ENCODE measurements around the gene SLC28A1.
"Not testable (repeated sequence)": the region's sequence is repeated elsewhere in the genome, so short reads cannot be mapped to it uniquely, and the experiment has no call there.

The SLC28A1 gene

DNA sequence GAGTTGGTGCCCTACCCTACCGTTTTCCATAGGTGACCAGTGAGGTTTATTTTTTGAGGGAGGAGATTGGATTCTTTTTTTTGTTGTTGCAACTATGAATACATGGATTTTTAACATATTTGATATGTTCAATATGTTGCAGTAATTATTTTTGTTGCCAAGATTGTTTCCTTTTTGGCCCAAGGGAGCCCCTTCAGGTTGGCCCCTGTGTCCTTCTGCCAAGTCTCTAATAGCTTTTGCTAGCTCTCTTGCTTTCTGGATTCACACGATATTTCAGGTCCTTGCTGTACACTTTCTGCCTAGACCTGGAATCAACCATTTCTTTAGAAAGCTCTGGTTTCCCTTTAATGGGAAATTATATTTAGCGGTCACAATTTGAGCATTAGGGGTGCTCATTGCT lies 22.7 kb upstream of the SLC28A1 start:
- no peak for DNase-seq (ENCODE audit: low read depth in 3 of 3)

DNA sequence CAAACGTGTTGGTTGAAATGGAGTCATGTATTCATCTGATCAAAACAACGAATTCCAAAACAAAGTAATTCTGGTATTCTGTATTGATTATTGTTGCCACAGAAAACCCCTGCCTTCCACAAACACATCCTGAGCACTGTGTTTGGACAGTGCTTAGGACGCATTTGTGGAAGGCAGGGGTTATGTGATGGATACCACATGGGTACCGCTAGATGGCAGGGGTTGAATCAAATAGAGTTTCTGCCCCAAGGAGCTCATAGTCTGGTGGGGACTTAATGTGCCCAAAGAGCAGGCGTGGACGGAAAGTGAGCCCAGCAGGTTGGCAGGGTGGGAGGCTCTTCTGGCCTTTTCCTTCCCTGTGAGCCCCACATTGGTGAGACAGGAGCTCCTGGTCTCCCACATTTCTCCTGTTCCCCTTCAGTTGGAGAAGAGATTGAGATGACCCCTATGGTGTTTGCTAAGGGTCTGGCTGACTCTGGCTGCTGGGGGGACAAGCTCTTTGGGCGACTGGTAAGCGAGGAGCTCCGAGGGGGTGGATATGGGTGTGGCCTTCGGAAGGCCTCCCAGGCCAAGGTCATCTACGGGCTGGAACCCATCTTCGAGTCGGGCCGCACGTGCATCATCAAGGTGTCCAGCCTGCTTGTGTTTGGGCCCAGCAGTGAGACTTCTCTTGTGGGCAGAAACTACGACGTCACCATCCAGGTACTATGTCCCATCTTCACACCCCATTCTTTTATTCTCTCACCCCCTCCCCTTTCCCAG lies 22.1 kb upstream of the SLC28A1 start:
- no peak for DNase-seq (ENCODE audit: low read depth in 3 of 3)

DNA sequence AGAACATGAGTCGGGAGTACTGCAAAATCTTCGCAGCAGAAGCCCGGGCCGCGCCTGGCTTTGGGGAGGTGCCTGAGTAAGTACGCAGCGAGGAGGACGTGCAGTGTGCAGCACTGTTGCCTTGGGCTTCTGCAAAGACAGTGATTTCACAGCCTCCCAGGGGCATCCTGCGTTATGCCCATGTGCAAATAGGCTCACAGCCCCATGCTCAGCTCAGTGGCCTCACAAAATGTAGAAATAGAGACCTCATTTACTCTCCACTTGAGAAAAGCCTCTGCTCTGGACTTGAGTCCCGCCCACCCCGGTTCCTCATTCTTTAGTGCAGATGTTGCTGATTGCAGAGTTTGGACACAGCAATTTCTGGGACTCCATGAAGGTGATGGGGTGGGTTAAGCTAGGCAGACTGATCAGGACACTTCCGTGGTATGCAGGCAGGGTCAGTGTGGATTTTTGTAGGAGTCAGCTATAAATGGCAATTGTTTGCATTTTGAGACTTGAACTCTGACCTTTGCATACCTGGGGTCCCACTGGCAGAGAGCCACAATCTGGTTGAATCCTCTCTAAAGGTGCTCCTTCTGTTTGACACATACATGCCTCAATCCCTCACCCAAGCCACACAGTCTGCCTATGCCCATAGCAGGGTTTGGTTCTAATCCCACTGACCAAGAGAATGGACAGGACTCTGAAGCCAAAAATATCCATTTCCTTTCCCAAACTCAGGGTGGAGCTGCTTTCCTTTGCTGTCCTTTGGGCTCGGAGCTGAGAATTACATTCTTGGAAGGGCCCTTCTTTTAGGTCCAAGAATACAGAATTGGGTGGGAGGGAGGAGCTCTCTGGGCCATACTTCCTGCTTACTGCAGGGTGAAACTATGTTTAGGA lies 20.7 kb upstream of the SLC28A1 start:
- no peak for DNase-seq (ENCODE audit: low read depth in 3 of 3)

DNA sequence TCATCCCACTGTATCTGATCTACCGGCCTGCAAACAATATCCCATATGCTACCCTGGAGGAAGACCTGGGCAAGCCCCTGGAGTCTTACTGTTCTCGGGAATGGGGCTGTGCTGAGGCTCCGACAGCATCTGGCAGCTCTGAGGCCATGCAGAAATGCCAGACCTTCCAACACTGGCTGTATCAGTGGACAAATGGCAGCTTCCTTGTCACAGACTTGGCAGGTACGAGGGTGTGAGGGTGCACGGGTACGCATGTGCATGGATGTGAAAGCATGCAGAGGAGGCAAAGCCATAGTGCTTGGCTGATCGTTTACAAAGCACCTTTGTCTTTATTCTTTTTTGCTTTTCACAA lies 20.0 kb upstream of the SLC28A1 start:
- DNase-seq (ENCODE audit: low read depth in 3 of 3), result no peak

DNA sequence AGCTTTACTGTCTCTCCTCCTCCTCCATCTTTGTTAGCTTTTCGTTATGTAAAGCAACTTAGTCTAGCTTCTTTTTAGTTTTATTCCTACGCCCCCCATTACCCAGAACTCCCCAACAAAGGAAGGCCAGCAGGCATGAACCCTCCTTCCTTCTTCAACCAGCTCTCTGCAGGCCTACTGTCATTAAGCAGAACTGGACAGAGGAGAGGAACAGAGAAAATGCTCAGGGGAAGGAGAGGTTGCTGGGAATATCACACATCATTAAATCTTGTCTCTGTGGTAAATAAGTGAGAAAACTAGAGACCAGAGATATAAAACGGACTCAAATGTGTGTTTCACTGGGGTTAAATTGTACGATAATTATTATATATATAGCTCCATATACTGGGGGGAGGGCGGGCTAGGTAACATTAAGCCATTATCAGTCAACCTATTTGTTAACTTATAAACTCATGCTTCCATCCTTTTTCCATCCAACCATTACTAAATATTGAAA lies 19.3 kb upstream of the SLC28A1 start:
- no peak for DNase-seq (ENCODE audit: low read depth in 3 of 3)

DNA sequence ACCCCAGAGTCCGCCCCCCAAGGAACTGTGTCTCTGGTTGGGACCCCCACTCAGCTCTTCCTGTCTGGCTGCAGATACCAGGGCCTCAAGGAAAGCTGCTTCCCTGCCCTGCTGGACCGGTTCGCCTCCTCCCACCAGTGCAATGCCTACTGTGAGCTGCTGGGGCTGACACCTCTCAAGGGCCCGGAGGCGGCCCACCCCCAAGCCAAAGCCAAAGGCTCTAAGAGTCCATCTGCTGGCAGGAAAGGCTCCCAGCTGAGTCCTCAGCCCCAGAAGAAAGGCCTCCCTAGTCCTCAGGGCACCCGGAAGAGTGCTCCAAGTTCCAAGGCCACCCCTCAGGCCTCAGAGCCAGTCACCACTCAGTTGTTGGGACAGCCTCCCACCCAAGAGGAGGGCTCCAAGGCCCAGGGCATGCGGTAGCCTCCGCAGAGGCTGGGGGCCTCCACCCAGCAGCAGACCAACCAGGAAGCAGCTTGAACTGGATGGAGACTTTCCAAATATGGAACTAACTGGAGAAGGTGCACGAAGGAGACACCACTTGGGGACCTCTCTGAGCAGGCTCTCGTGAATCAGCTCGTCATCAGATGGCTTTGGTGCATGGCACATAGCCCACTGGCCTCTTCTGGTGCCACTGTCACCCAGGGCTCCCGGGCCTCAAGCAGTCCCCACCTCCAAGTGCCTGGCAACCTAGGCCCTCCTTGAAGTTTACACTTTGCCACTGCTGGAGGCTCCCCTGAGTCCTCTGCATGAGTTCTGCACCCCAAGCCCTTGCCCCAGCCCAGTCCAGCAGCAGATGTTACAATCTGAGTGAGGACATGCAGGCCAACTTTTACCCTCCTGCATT lies 16.2 kb upstream of the SLC28A1 start:
- no peak for DNase-seq (ENCODE audit: low read depth in 3 of 3)

DNA sequence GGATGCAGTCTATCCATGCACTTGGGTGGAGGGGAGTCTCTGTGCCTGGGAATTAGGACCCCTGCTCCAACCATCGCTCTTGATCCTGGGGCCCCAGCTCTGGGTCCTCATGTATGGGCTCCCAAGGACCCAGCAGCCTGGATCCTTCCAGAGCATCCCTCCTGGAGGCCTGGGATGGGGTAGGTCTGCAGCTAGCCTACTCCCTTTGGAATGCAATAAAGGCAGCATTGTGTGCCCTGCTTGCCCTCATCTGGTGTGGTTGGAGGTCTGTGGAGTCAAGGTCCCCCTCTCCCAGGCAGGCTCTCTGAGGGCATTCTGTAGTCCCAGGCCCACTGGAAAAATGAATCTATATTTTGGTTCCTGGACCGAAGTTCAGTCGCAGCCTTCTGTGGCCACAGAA lies 15.0 kb upstream of the SLC28A1 start:
- no peak for DNase-seq (ENCODE audit: low read depth in 3 of 3)

DNA sequence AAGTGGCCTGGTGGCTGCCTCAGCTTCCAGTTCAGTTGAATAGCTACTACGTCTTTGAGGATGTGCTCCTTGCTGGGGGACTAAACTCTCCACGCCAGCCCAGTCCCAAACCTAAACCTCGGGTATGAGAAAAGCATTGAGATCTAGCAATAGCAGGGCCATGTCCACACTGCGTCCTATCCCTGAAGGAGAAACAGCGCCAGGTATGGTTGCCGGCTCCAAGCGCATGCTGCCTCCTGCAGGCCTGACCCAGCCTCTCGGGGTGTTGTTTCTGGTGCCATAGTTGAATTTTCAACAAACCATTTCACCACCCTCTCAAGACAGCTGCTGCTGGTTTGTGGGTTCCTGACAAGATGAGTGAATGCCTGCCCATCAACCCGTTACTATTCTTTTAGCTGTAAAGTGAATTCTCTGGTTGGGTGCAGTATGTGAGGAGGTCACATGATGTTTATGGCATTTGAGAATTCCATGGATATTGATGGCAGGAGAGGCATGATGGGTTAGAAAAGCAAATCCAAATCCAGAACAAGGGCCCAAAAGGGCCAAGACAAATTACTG lies 13.0 kb upstream of the SLC28A1 start:
- no peak for DNase-seq (ENCODE audit: low read depth in 3 of 3)

DNA sequence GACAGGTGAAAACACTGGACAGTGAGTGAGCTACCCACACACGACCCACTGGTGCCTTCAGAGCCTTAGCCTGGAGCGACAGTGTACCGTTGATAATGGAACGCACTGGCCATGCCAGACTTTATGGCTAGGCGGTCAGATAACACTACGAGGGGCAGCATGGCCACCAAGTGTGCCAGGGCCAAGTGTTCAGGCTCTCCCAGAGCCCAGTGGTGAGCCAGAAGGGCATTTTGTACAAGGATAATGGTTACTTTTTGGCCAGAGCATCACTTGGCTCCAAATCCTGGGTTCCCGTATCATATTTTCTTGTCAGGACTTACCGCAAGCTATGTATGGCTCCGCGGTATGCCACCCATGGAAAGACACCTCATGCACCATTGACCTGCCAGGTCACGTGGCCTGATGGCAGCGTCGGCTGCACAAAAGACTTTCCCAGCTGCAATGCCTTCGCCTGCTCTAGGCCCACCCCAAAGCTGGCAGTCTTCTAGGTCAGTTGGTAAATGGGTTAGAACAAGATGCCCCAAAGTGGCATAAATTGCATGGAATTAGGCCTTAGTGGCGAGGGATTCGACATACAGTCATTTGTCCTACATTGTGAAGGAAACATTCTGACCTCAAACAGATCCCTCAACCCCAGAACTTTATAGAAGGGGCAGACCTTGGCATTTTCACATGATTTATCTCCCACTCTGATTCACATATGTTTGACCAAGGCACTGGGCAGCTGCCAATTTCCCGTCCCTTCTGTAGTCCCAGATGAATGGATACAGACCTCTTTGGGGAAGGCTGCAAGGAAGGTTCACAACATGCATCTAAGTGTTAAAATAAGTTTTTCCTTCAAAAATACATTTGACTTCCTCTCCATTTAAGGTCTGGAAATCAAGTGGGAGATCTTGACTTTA lies 12.2 kb upstream of the SLC28A1 start:
- no peak for DNase-seq (ENCODE audit: low read depth in 3 of 3)

DNA sequence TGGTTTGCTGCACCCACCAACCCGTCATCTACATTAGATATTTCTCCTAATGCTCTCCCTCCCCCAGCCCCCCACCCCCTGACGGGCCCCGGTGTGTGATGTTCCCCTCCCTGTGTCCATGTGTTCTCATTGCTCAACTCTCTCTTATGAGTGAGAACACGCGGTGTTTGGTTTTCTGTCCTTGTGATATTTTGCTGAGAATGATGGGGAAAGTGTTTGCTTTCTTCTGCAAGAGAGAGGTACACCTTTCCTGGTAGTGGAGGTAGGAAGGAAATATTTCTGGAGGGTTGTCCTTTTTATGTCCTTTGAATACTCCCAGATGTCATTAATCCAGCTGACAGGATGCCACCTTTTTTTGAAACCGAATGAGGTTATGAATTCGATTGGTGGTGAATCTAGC lies 10.5 kb upstream of the SLC28A1 start:
- DNase-seq (ENCODE audit: low read depth in 3 of 3), result no peak

DNA sequence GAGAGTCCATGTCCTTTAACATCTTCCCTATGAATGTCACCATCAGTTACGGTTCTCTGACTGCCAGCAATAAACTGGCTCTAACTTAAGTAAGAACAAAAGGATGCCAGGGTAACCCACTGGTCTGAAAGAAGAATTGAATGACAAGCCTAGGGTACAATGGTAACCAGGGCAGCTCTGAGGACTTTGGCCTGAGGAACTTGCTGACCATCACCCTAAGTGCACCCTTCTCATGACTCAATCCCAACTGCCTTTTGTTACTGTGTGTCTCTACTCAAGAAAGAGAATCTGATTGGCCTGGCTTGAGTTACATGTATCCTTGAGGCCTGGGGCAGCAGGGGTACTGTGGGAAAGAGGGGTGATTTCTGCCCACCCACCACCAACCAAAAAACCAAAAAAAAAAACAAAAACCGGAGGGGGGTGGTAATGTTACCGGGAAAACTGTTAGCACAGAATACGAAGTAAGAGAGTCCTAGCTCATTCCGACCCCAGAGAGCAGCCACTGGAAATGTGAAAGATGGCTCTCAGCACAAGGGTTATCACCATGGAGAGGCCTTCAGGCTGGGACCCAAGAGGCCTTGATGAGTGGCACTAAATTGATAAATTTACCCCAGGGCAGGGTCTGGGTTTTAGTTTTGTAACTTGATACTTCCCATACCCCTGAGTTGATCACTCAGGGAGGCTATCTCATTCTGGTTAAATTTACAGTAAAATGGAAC lies 9.3 kb upstream of the SLC28A1 start:
- DNase-seq (ENCODE audit: low read depth in 3 of 3), result no peak

DNA sequence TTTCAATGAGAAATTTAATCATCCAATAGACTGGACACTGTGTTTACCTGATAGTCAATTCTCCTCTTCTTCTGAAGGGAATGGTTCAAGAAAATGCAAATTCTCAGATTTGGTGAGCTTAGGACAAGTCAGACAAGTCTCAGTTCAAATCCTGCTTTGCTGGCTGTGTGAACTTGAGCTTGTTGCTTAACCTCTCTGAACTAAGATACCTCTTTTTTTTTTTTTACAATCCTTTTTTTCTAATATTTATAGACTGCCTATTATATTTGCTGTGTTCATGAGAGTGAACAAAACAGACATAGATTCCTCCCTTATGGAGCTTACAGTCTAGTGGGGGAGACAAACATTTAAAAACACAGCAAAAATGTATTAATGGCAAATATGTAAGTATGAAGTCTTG lies 8.2 kb upstream of the SLC28A1 start:
- DNase-seq (ENCODE audit: low read depth in 3 of 3), result no peak

DNA sequence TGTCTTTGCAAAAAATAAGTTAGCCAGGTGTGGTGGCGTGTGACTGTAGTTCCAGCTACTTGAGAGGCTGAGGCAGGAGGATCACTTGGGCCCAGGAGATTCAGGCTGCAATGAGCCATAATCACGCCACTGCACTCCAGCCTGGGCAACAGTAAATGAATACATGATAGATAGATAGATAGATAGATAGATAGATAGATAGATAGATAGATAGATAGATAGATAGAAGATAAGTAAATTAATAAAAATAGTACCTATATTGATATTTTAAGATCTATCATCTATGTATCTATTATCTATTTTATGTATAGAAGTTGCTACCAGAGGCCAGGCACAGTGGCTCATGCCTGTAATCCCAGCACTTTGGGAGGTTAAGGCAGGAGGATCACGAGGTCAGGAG lies 6.8 kb upstream of the SLC28A1 start:
- not testable (repeated sequence) for DNase-seq (ENCODE audit: low read depth in 3 of 3)

DNA sequence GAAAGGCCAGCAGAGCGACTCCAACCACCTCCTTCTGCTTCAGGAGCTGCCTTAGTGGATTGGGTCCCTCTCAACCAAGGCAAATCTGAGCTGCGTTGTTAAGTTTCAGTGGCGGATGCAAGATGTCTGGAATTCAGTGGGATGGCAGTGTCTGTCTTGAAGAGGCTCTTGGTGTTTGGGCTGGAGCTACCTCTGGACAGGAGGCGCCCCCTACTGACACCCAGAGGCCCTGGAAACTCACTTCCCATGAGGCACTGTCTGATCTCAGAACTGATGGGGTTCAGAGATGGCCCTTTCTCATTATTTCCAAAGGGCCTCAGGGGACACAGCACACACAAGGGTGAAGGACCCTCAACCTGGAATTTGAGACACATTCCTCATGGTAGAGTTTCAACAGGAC lies 6.0 kb upstream of the SLC28A1 start:
- peak; percentile 9 to 31 (median 31) for DNase-seq (ENCODE audit: low read depth in 3 of 3)

DNA sequence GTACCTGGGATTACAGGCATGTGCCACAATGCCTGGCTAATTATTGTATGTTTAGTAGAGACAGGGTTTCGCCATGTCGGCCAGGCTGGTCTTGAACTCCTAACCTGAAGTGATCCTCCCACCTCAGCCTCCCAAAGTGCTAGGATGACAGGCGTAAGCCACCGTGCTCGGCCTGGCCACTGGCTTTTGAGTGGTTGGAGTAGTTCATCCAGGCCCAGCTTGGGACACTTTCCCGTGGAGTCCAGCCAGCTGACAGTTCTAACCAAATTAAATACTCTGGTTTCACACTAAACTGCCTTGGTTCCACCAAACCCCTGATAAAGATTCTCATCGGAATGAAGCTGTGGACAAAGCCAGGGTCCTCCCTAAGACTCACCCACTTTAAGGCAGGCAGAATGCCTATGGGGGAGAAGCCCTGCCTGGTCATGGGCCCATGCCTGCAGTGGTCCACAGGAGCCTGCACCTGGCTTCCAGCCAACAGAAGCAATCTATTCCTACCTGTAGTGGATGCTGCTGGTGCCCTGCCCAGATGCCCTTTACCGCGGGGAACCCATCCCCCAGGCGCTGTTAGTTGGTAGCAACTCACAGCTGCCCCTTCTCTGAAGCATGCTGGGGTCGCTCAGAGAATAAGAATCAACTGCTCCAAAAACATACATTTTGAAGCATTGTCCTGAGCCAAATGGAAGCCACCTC lies 5.2 kb upstream of the SLC28A1 start:
- DNase-seq (ENCODE audit: low read depth in 3 of 3), result no peak

DNA sequence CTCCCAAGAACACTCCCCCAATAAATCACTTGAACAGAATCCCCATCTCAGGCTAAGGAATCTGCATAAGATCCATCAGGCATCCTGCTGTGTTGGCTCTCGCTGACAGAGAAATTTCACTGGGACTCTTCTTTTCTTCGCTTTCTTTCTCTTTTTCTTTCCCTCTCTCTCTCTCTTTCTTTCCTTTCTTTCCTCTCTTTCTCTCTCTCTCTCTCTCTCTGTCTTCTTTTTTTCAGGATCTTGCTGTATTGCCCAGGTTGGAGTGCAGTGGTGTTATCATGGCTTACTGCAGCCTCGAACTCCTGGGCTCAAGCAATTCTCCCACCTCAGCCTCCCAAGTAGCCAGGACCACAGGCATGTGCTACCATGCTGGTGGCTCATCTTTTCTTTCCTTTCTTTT lies 4.5 kb upstream of the SLC28A1 start:
- no peak for DNase-seq (ENCODE audit: low read depth in 3 of 3)

DNA sequence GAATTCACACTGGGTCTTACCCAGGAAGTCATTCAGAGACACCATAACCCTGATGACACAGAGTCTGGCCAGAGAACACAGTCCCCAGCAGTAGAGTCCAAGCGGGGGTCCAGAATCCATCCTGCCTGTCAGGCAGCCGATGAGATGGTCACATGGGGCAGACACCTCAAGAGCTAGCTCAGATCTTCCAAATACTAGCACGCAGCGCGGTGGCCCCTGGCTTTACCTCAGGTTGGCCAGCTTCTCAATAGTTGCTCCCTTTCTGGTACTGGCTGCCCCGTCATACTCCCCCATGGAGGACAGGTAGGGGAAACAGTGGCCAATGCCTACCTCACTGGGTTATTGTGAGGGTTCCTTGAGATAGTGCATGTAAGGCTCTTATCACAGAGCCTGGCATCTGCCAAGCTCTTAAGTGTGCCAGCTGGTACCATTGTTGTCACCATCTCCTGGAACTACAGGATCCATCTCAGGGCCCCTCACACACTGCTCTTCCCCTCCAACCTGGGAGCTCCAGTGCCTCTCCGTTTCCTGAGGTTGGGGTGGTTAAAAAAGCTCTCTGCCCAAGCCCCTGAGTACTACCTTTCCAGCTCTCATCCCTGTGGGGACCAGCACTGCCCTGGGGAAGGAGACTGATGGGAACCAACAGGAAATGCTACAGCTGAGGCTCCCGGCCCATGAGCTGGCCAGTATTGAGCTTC lies 3.5 kb upstream of the SLC28A1 start:
- DNase-seq (ENCODE audit: low read depth in 3 of 3), result no peak

DNA sequence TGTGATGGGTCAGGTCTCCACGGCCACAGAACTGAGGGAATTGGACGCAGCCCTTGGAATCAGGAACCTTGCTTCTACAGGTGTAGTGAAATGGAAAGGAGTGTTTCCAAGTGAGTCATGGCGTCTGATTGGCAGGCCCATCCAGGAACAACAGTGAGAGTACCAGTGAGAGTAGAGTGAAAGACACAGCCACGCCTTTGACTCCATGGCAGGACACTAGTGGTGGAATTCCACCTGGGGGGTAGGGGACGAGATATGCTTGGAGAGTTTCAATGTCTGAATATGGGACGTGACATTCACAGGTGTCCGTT lies 3.0 kb upstream of the SLC28A1 start:
- no peak for DNase-seq (ENCODE audit: low read depth in 3 of 3)

DNA sequence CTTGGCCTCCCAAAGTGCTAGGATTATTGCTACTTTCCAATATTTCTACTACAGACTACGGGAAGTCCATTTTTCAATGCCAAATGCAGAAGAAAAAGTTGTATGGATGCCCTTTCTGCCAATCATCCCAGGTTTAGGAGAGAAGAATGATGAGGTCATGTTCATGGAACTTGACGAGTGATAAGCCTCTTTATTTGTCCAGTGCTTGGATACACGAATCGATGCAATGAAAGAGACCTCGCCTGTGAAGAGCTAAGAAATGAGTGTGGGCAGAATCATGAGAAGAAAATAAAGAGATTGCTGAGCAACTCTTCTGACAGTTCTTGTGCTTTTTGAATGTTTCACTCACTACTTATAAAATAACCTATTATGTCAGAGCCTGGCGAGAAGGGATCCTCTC lies 996 bp upstream of the SLC28A1 start:
- no peak for DNase-seq (ENCODE audit: low read depth in 3 of 3)

Data from stimulated activated CD4-positive, alpha-beta T cell treated with anti-CD3 and anti-CD28 coated beads, TNF-alpha, amount 100 ng/mL, for 4 hours (primary cell).